A549 (cell line): ENCODE data around the gene CPT1A. TPM values are rescaled to one million over a fixed set of nuclear protein-coding genes. Genes with fewer than 3 reads are reported as not detected.

Experiments used
- ATAC-seq, 2 experiments: fragments of 200-7000 bp in 1 of 2; fragments of >200 bp in 1 of 2; cut with Nextera tagmentation in 1 of 2; cut with Tn5 transposase in 1 of 2; 3 replicates each; pipeline versions ENCODE4 v1.8.0 to v1.9.1; 2018 to 2020; ENCODE audit warnings: mild to moderate bottlenecking in 1 of 2, moderate library complexity in 1 of 2
- CTCF ChIA-PET: fragments of 300-600 bp; sonication (Branson Sonifier 250); formaldehyde crosslinking; extraction: SDS; loops from one replicate; lab custom pipeline; 2021; ENCODE audit warnings: antibody characterized with exemption, inconsistent platforms; lab: Yijun Ruan, JAX
- POLR2A ChIA-PET: fragments of 350-600 bp; formaldehyde crosslinking; extraction: SDS; loops from one replicate; lab custom pipeline; 2021; ENCODE audit warnings: antibody characterized with exemption, inconsistent platforms; lab: Yijun Ruan, JAX
- DNase-seq, 2 experiments: peaks; one replicate each; pipeline versions ENCODE4 v3.0.0 to v3.0.0-alpha.2; 2011 to 2016; ENCODE audit warnings: low read depth in 1 of 2, low spot score in 1 of 2
- FAIRE-seq: peaks from 2 replicates; lab custom pipeline; 2011; peaks lifted over from hg19 to GRCh38; lab: Jason Lieb, UNC
- H3K27ac ChIP-seq, 2 experiments: fragments of >200 bp; sonication (Bioruptor Twin); formaldehyde crosslinking; 3 replicates each; pipeline ENCODE4 v1.5.1; 2016 to 2017
- H3K4me1 ChIP-seq: fragments of >200 bp; sonication (Bioruptor Twin); formaldehyde crosslinking; 3 replicates; pipeline ENCODE4 v1.6.1; 2016
- H3K4me2 ChIP-seq: fragments of >200 bp; sonication (Bioruptor Twin); formaldehyde crosslinking; 3 replicates; pipeline ENCODE4 v1.6.1; 2016
- H3K4me3 ChIP-seq: fragments of >200 bp; sonication (Bioruptor Twin); formaldehyde crosslinking; 3 replicates; pipeline ENCODE4 v1.5.1; 2016
- H3K9me3 ChIP-seq: fragments of >200 bp; sonication (Bioruptor Twin); formaldehyde crosslinking; 3 replicates; pipeline ENCODE4 v1.6.1; 2016
- ATOH8 ChIP-seq: fragments of 250-450 bp; sonication (Bioruptor Pico); IDR thresholded peaks from 2 replicates; pipeline ENCODE4 v1.5.0; 2020; ENCODE audit warnings: low read depth, mild to moderate bottlenecking, moderate library complexity
- BCL3 ChIP-seq: fragments of >200 bp; sonication (Bioruptor Twin); formaldehyde crosslinking; IDR thresholded peaks from 3 replicates; pipeline ENCODE4 v1.6.1; 2016
- CTCF ChIP-seq: fragments of >200 bp; sonication (Bioruptor Twin); formaldehyde crosslinking; IDR thresholded peaks from 3 replicates; pipeline ENCODE4 v1.5.1; 2016
- EP300 ChIP-seq, 2 experiments: fragments of >200 bp; sonication (Bioruptor Twin); formaldehyde crosslinking; IDR thresholded peaks; 2 replicates in 1 of 2; 3 replicates in 1 of 2; pipeline ENCODE4 v1.6.1; 2016 to 2017
- ESRRA ChIP-seq: fragments of 150-350 bp; IDR thresholded peaks from 2 replicates; pipeline ENCODE4 v1.6.1; 2014; ENCODE audit warnings: mild to moderate bottlenecking, low read length, borderline replicate concordance
- FOXS1 ChIP-seq: fragments of 250-450 bp; sonication (Bioruptor Pico); IDR thresholded peaks from 2 replicates; pipeline ENCODE4 v1.5.0; 2020; ENCODE audit warnings: mild to moderate bottlenecking, moderate library complexity
- GATA3 ChIP-seq: IDR thresholded peaks from 2 replicates; pipeline ENCODE4 v1.6.1; 2012; ENCODE audit warnings: borderline replicate concordance
- HES2 ChIP-seq: fragments of >200 bp; sonication (Bioruptor Twin); formaldehyde crosslinking; IDR thresholded peaks from 2 replicates; pipeline ENCODE4 v1.6.1; 2016
- HMGXB4 ChIP-seq: fragments of 250-450 bp; sonication (Bioruptor Pico); IDR thresholded peaks from 2 replicates; pipeline ENCODE4 v1.5.0; 2021; ENCODE audit warnings: mild to moderate bottlenecking, moderate library complexity, borderline replicate concordance
- HOXA7 ChIP-seq: fragments of 250-450 bp; sonication (Bioruptor Pico); IDR thresholded peaks from 2 replicates; pipeline ENCODE4 v1.5.0; 2020; ENCODE audit warnings: mild to moderate bottlenecking, moderate library complexity
- HOXB13 ChIP-seq: fragments of 250-450 bp; sonication (Bioruptor Pico); IDR thresholded peaks from 2 replicates; pipeline ENCODE4 v1.5.0; 2020; ENCODE audit warnings: low read depth, mild to moderate bottlenecking, moderate library complexity
- JUN ChIP-seq, 2 experiments: fragments of >200 bp; sonication (Bioruptor Twin); formaldehyde crosslinking; IDR thresholded peaks; 2 replicates in 1 of 2; 3 replicates in 1 of 2; pipeline ENCODE4 v1.6.1; 2016 to 2017
- MAX ChIP-seq: IDR thresholded peaks from 2 replicates; pipeline ENCODE4 v1.6.1; 2012
- PBX3 ChIP-seq: IDR thresholded peaks from 2 replicates; pipeline ENCODE4 v1.6.1; 2012
- PHF8 ChIP-seq: fragments of 200-600 bp; sonication (generic); IDR thresholded peaks from 2 replicates; pipeline ENCODE4 v1.6.1; 2016; ENCODE audit warnings: low read depth, mild to moderate bottlenecking, antibody characterized with exemption, moderate library complexity, borderline replicate concordance
- POLR2AphosphoS2 ChIP-seq: conservative IDR thresholded peaks from 2 replicates; pipeline ENCODE4 v1.6.1; 2012; ENCODE audit warnings: low read length, improper control_type of control experiment, inconsistent platforms
- RNF2 ChIP-seq: fragments of 200-600 bp; sonication (generic); IDR thresholded peaks from 2 replicates; pipeline ENCODE4 v1.6.1; 2016; ENCODE audit warnings: low read depth, mild to moderate bottlenecking, antibody characterized with exemption, moderate library complexity, borderline replicate concordance
- SMC3 ChIP-seq: fragments of >200 bp; sonication (Bioruptor Twin); formaldehyde crosslinking; IDR thresholded peaks from 3 replicates; pipeline ENCODE4 v1.6.1; 2018; ENCODE audit warnings: inconsistent platforms
- ZC3H11A ChIP-seq: fragments of 450-650 bp; IDR thresholded peaks from 2 replicates; pipeline ENCODE4 v1.6.1; 2014; ENCODE audit warnings: antibody characterized with exemption, mild to moderate bottlenecking
- WGBS: methylation state at CpG from one replicate; pipeline ENCODE4 v1.1.6; 2017; ENCODE audit errors: missing lambda C conversion rate; 5-methylcytosine and 5-hydroxymethylcytosine counted together
- polyA plus RNA-seq, 4 experiments: library from polyadenylated mRNA; depleted of rRNA in 3 of 4; stranded (reverse); fragments of >200 nt; fragmentation: RNase III in 1 of 4; extraction: RNeasy Plus Mini Kit Qiagen cat#74134 plus additional on column Dnase treatment in 1 of 4; gene quantifications; 2 replicates in 3 of 4; 3 replicates in 1 of 4; pipeline ENCODE4 v1.2.3, GENCODE V29; 2011 to 2017

The CPT1A gene
- polyA plus RNA-seq, 2 of the 4 experiments (the other 2 are of a cell fraction), result 15.0 to 21.4 TPM

GRCh38 chr11:68868221-68868835, 26.6 kb upstream of the CPT1A start:
- POLR2A ChIA-PET, result no interaction called here

GRCh38 chr11:68867066-68867465, 25.4 kb upstream of the CPT1A start:
- no peak for ATAC-seq
- no peak overlapping the region for H3K4me3 ChIP-seq
- peaks cover 8% of the 10 kb centered on the region; the same call in 2 of the 3 replicates for H3K9me3 ChIP-seq
- POLR2A ChIA-PET, result no interaction called here
- no peak overlapping the region for H3K27ac ChIP-seq
- TF ChIP-seq HOXA7 (CRISPR knock-in tag) (no peak), RNF2 (no peak), POLR2AphosphoS2 (no peak)
- 80% methylated on average over 6 of the region's 6 CpGs for WGBS
- no peak overlapping the region for H3K4me2 ChIP-seq
- H3K4me1 ChIP-seq, result no peaks in the 10 kb centered on the region
- no peak for DNase-seq
- no peak for FAIRE-seq
- CTCF ChIA-PET, result no interaction called here

More at GRCh38 chr11:68868221-68868835, 26.6 kb upstream of the CPT1A start:
- no peak for TF ChIP-seq FOXS1
- no peak for TF ChIP-seq HMGXB4 (CRISPR knock-in tag)
- TF ChIP-seq HOXB13, result no peak
- no peak for TF ChIP-seq CTCF
- no peak for TF ChIP-seq MAX
- no peak for TF ChIP-seq ZC3H11A
- TF ChIP-seq ESRRA, result no peak
- TF ChIP-seq SMC3, result no peak
- TF ChIP-seq JUN (IDR thresholded peaks at IDR 0.05), result no peak
- no peak for TF ChIP-seq PHF8
- TF ChIP-seq HES2, result no peak
- TF ChIP-seq BCL3, result no peak
- no peak for TF ChIP-seq GATA3
- Histone ChIP-seq H3K4me1 (peaks cover 8% of the 10 kb centered on the region; the same call in 2 of the 3 replicates), H3K4me3 (no peak overlapping the region), H3K9me3 (peaks cover 8% of the 10 kb centered on the region; the same call in 2 of the 3 replicates), H3K27ac (no peak overlapping the region), H3K4me2 (no peak overlapping the region)
- DNase-seq, result no peak
- no peak for FAIRE-seq
- CTCF ChIA-PET, result interaction anchor here (1.5 kb wide), 1 partner anchor 22 kb away, joined by 4 read pairs; no protein-coding TSS in a partner anchor
- no peak for ATAC-seq
- 89% methylated on average over 18 of the region's 18 CpGs for WGBS

- H3K27ac ChIP-seq, result no peak overlapping the region
- no peak for ATAC-seq
- ChIA-PET CTCF (interaction anchor here (1.3 kb wide), 1 partner anchor 12 kb away, joined by 3 read pairs; no protein-coding TSS in a partner anchor), POLR2A (no interaction called here)
- peaks cover 8% of the 10 kb centered on the region; the same call in 2 of the 3 replicates for H3K9me3 ChIP-seq
- no peak overlapping the region for H3K4me2 ChIP-seq
- DNase-seq, result no peak
- H3K4me1 ChIP-seq, result no peaks in the 10 kb centered on the region
- TF ChIP-seq PHF8 (no peak), PBX3 (no peak), HES2 (no peak), EP300 (IDR thresholded peaks at IDR 0.05) (no peak), ATOH8 (no peak), BCL3 (no peak), MAX (no peak)
- WGBS, result 80% methylated on average over 11 of the region's 11 CpGs
- no peak overlapping the region for H3K4me3 ChIP-seq
- no peak for FAIRE-seq
Measured at GRCh38 chr11:68865241-68865640, 23.5 kb upstream of the CPT1A start.
